ENCODE results near the gene PHLPP1.

PHLPP1 gene

GRCh38 chr18:62986490-62986889 lies 271.1 kb downstream of the PHLPP1 start:
- Histone ChIP-seq H3K36me3 (no peaks in the 10 kb centered on the region), H3K4me1 (peaks cover 0 to 5% (median 2%) of the 10 kb centered on the region in 4 donors), H3K9me3 (no peaks in the 10 kb centered on the region), H3K27me3 (no peaks in the 10 kb centered on the region), H3K4me3 (no peak overlapping the region), H3K27ac (no peak overlapping the region)
- intact Hi-C loops (cut with DNase I; ENCODE audit: low total_unique reads): no loop called here
- TF ChIP-seq CTCF (IDR thresholded peaks at IDR 0.05): no peak
- no peak for DNase-seq

DNA sequence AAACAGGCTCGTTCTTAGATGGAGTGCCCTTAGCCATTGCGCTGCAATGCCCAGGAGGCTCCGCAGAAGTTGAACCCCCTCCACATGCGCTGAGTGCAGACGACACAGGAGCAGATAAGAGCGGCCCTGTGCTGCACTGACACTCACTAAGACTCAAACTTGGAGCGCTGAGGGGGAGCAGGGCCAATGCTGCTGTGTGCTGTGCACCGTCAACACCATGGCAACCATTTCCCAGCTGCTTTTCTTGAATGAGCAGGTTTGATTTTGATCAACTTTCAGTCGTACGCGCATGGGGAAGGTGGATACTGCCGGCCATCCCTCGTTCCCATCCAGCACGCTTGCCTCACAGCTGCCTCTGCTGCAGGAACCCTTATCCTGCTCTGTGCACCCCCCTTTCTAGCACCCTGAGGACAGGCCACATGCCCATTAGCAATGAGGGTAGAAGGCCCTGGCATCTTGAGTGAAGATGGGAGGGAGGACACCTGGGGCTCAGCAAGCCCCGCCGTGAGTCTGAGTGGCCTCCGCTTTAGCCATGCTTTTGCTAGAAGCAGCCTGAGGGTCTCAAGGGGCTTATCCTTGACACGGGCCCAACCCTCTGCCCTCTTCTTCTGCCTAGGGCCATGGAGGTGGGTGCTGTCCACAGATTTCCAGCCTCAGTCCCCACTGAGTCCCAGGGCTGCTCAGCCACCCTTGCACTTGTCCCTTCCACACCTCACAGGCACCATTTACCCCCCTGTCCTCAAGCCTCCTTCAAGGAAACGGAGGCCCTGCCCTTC lies 271.9 kb downstream of the PHLPP1 start:
- no peak for TF ChIP-seq CTCF (IDR thresholded peaks at IDR 0.05)
- H3K27ac ChIP-seq: no peak overlapping the region
- peaks cover 0 to 4% (median 1%) of the 10 kb centered on the region in 4 donors for H3K4me1 ChIP-seq
- no peaks in the 10 kb centered on the region for H3K36me3 ChIP-seq
- no peaks in the 10 kb centered on the region for H3K9me3 ChIP-seq
- intact Hi-C loops (cut with DNase I; ENCODE audit: low total_unique reads): no loop called here
- peaks cover 0 to 6% of the 10 kb centered on the region in 2 donors for H3K27me3 ChIP-seq
- H3K4me3 ChIP-seq: no peak overlapping the region
- no peak for DNase-seq

DNA sequence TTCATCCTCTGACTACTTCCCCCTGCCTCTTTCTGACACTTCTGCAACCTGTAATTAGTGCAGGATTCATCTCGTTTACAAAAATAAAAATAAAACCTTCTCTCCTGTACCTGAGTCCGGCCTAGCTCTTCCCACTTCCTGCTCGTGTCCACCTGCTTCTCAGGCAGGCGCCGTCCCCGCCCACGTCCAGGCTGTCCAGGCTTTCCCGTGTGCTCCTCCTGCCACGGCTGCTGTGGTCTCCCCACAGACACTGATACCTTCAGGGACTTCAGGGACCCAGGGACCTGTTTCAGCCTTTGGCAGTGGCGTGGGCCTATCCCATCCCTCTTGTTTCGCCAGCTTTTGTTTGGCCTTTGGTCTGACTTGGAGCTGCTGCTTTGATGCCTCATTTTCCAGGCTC lies 272.5 kb downstream of the PHLPP1 start:
- no peak overlapping the region for H3K4me3 ChIP-seq
- no peaks in the 10 kb centered on the region for H3K36me3 ChIP-seq
- intact Hi-C loops (cut with DNase I; ENCODE audit: low total_unique reads): no loop called here
- H3K4me1 ChIP-seq: no peaks in the 10 kb centered on the region
- H3K27me3 ChIP-seq: peaks cover 0 to 8% of the 10 kb centered on the region in 2 donors
- H3K9me3 ChIP-seq: no peaks in the 10 kb centered on the region
- TF ChIP-seq CTCF (IDR thresholded peaks at IDR 0.05): no peak
- DNase-seq: no peak
- H3K27ac ChIP-seq: no peak overlapping the region

DNA sequence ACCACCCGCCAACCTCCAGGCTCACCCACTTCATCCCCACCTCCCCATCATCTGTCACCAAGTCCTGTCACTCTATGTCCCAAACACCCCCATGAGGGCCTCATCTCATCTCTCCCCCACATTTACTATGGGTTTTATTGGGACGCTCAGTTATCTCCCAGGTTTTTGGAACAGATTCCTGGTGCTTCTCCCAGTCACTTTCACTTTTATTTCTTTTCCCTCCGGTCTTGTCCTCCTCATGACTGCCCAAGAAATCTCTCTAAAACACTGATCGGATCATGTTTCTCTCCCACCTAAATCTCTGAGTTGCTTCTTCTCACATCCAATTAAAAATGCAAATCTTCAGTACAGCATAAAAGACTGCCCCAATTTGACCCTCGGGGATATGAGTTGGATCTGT lies 273.1 kb downstream of the PHLPP1 start:
- Histone ChIP-seq H3K4me3 (no peak overlapping the region), H3K36me3 (no peaks in the 10 kb centered on the region), H3K4me1 (no peaks in the 10 kb centered on the region), H3K27me3 (peaks cover 0 to 14% of the 10 kb centered on the region in 2 donors), H3K9me3 (no peaks in the 10 kb centered on the region), H3K27ac (no peak overlapping the region)
- no peak for TF ChIP-seq CTCF (IDR thresholded peaks at IDR 0.05)
- intact Hi-C loops (cut with DNase I; ENCODE audit: low total_unique reads): no loop called here
- DNase-seq: no peak

DNA sequence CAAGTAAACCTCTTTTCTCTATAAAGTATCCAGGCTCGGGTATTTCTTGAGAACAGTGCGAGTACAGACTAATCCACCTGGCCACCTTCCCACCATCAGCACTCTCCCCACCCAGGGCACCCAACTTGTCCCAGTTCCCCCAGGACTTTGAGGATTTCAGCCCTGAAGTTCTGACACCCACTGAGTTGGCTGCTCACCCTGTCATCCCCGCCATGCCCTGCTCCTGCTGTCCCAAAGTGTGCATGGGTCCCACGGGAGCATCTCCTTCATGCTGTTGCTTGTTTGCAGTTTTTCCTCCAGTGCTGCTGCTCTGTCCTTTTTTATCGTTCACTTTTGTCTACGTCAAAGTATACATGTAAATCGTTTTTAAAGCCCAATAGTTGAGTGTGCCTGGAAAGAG lies 273.9 kb downstream of the PHLPP1 start:
- Histone ChIP-seq H3K27me3 (peaks cover 0 to 18% of the 10 kb centered on the region in 2 donors), H3K4me1 (no peaks in the 10 kb centered on the region), H3K27ac (no peak overlapping the region), H3K9me3 (no peaks in the 10 kb centered on the region), H3K36me3 (no peaks in the 10 kb centered on the region), H3K4me3 (no peak overlapping the region)
- no peak for TF ChIP-seq CTCF (IDR thresholded peaks at IDR 0.05)
- intact Hi-C loops (cut with DNase I; ENCODE audit: low total_unique reads): no loop called here
- DNase-seq: no peak
